HEK293T (cell line): ENCODE data around the gene UMODL1.

Source experiments
- CTCF ChIA-PET: fragments of 350-600 bp; formaldehyde crosslinking; extraction: SDS; loops from one replicate; lab custom pipeline; 2021; ENCODE audit warnings: antibody characterized with exemption, inconsistent platforms; lab: Yijun Ruan, JAX
- POLR2A ChIA-PET: fragments of 350-600 bp; formaldehyde crosslinking; extraction: SDS; loops from one replicate; lab custom pipeline; 2020; ENCODE audit warnings: antibody characterized with exemption, inconsistent platforms; lab: Yijun Ruan, JAX
- DNase-seq: peaks from one replicate; pipeline ENCODE4 v3.0.0; 2012; ENCODE audit warnings: mixed read lengths; ENCODE audit errors: extremely low spot score
- ARNT ChIP-seq: fragments of 450-650 bp; IDR thresholded peaks from 2 replicates; pipeline ENCODE4 v1.6.1; 2017; ENCODE audit warnings: mild to moderate bottlenecking
- BHLHE40 ChIP-seq: fragments of 450-650 bp; IDR thresholded peaks from 2 replicates; pipeline ENCODE4 v1.6.1; 2016; ENCODE audit warnings: mild to moderate bottlenecking, moderate library complexity, borderline replicate concordance
- CTBP1 ChIP-seq: fragments of 450-650 bp; IDR thresholded peaks from 2 replicates; pipeline ENCODE4 v1.6.1; 2016; ENCODE audit warnings: borderline replicate concordance
- ELF4 ChIP-seq: fragments of 450-650 bp; IDR thresholded peaks from 2 replicates; pipeline ENCODE4 v1.6.1; 2017; ENCODE audit warnings: antibody characterized with exemption
- FOXA1 ChIP-seq: fragments of 450-650 bp; IDR thresholded peaks from 2 replicates; pipeline ENCODE4 v1.6.1; 2016; ENCODE audit warnings: mild to moderate bottlenecking
- FOXK2 ChIP-seq: fragments of 450-650 bp; IDR thresholded peaks from 2 replicates; pipeline ENCODE4 v1.6.1; 2016; ENCODE audit warnings: mild to moderate bottlenecking
- FOXM1 ChIP-seq: fragments of 450-650 bp; IDR thresholded peaks from 2 replicates; pipeline ENCODE4 v1.6.1; 2017; ENCODE audit warnings: mild to moderate bottlenecking, borderline replicate concordance
- HDGF ChIP-seq: fragments of 450-650 bp; IDR thresholded peaks from 2 replicates; pipeline ENCODE4 v1.6.1; 2017; ENCODE audit warnings: antibody characterized with exemption, borderline replicate concordance
- L3MBTL2 ChIP-seq: fragments of 450-650 bp; conservative IDR thresholded peaks from 2 replicates; pipeline ENCODE4 v1.6.1; 2016; ENCODE audit warnings: mild to moderate bottlenecking
- LEF1 ChIP-seq: fragments of 450-650 bp; IDR thresholded peaks from 2 replicates; pipeline ENCODE4 v1.6.1; 2017; ENCODE audit warnings: mild to moderate bottlenecking, borderline replicate concordance
- NFRKB ChIP-seq: fragments of 450-650 bp; IDR thresholded peaks from 2 replicates; pipeline ENCODE4 v1.6.1; 2016; ENCODE audit warnings: mild to moderate bottlenecking, moderate library complexity
- PKNOX1 ChIP-seq: fragments of 450-650 bp; IDR thresholded peaks from 2 replicates; pipeline ENCODE4 v1.6.1; 2016
- SP1 ChIP-seq: fragments of 450-650 bp; IDR thresholded peaks from 2 replicates; pipeline ENCODE4 v1.6.1; 2017
- SUZ12 ChIP-seq: fragments of 450-650 bp; IDR thresholded peaks from 2 replicates; pipeline ENCODE4 v1.6.1; 2016; ENCODE audit warnings: mild to moderate bottlenecking
- TARDBP ChIP-seq: fragments of 450-650 bp; IDR thresholded peaks from 2 replicates; pipeline ENCODE4 v1.6.1; 2016
- ZNF384 ChIP-seq: fragments of 450-650 bp; IDR thresholded peaks from 2 replicates; pipeline ENCODE4 v1.6.1; 2016

UMODL1 gene

GRCh38 chr21:42063571-42064521 is 7.3 kb upstream of the UMODL1 start:
- POLR2A ChIA-PET: no interaction called here
- TF ChIP-seq TARDBP (no peak), NFRKB (no peak), L3MBTL2 (no peak), ZNF384 (no peak), HDGF (no peak), SUZ12 (no peak), ELF4 (no peak), PKNOX1 (no peak), FOXM1 (no peak), CTBP1 (no peak), FOXA1 (no peak), SP1 (no peak), BHLHE40 (no peak), ARNT (no peak), FOXK2 (no peak), LEF1 (no peak)
- no peak for DNase-seq
- CTCF ChIA-PET: interaction anchor here (0.6 kb wide), 1 partner anchor 124 kb away, joined by 4 read pairs; no protein-coding TSS in a partner anchor

- CTCF ChIA-PET: no interaction called here
- no peak for TF ChIP-seq CTBP1
- POLR2A ChIA-PET: no interaction called here
- no peak for DNase-seq
Measured at GRCh38 chr21:42066521-42066920, 4.6 kb upstream of the UMODL1 start.

- ChIA-PET POLR2A (interaction anchor here (0.7 kb wide), 1 partner anchor 58 kb away, joined by 3 read pairs; no protein-coding TSS in a partner anchor), CTCF (no interaction called here)
- DNase-seq: no peak
- TF ChIP-seq PKNOX1: no peak
- TF ChIP-seq LEF1: no peak
- no peak for TF ChIP-seq ZNF384
- TF ChIP-seq FOXM1: no peak
- TF ChIP-seq ARNT: no peak
- TF ChIP-seq TARDBP: no peak
- no peak for TF ChIP-seq L3MBTL2
- TF ChIP-seq SP1: no peak
- TF ChIP-seq ELF4: no peak
- TF ChIP-seq SUZ12: no peak
- TF ChIP-seq FOXA1: no peak
- TF ChIP-seq BHLHE40: no peak
- no peak for TF ChIP-seq NFRKB
- TF ChIP-seq HDGF: no peak
- TF ChIP-seq FOXK2: no peak
- TF ChIP-seq CTBP1: no peak
Measured at GRCh38 chr21:42067531-42068255, 3.4 kb upstream of the UMODL1 start.

GRCh38 chr21:42068256-42068545 is 2.9 kb upstream of the UMODL1 start:
- POLR2A ChIA-PET: interaction anchor here (0.7 kb wide), 1 partner anchor 59 kb away, joined by 3 read pairs; no protein-coding TSS in a partner anchor
- no peak for DNase-seq
- TF ChIP-seq L3MBTL2 (no peak), ARNT (no peak), ELF4 (no peak), FOXM1 (no peak), TARDBP (no peak), LEF1 (no peak), NFRKB (no peak), SUZ12 (no peak), FOXK2 (no peak), BHLHE40 (no peak), CTBP1 (no peak), SP1 (no peak), PKNOX1 (no peak)
- CTCF ChIA-PET: no interaction called here

GRCh38 chr21:42068592-42068991 is 2.5 kb upstream of the UMODL1 start:
- DNase-seq: no peak
- CTCF ChIA-PET: no interaction called here
- POLR2A ChIA-PET: interaction anchor here (0.7 kb wide), 1 partner anchor 59 kb away, joined by 3 read pairs; no protein-coding TSS in a partner anchor
- no peak for TF ChIP-seq BHLHE40
- no peak for TF ChIP-seq SUZ12

- POLR2A ChIA-PET: no interaction called here
- DNase-seq: no peak
- CTCF ChIA-PET: no interaction called here
- TF ChIP-seq CTBP1: no peak
- no peak for TF ChIP-seq L3MBTL2
- no peak for TF ChIP-seq FOXK2
- no peak for TF ChIP-seq PKNOX1
- TF ChIP-seq FOXA1: no peak
- no peak for TF ChIP-seq SUZ12
- no peak for TF ChIP-seq ZNF384
- no peak for TF ChIP-seq SP1
- no peak for TF ChIP-seq ARNT
- no peak for TF ChIP-seq LEF1
- no peak for TF ChIP-seq FOXM1
- TF ChIP-seq TARDBP: no peak
- TF ChIP-seq ELF4: no peak
- no peak for TF ChIP-seq HDGF
- no peak for TF ChIP-seq BHLHE40
Measured at GRCh38 chr21:42069327-42069726, 1.8 kb upstream of the UMODL1 start.
